Keratinocyte (primary cell): ENCODE measurements around the gene PRSS36. TPM values are rescaled to one million over a fixed set of nuclear protein-coding genes. Genes with fewer than 3 reads are reported as not detected.

Experiments
- DNase-seq: peaks from one replicate; pipeline ENCODE4 v3.0.0-alpha.2; 2011; ENCODE audit warnings: low read depth, missing footprints, low spot score
- FAIRE-seq: peaks from 2 replicates; lab custom pipeline; 2011; peaks lifted over from hg19 to GRCh38; lab: Jason Lieb, UNC
- H2AFZ ChIP-seq: 2 replicates; pipeline ENCODE4 v1.6.0; 2012; ENCODE audit warnings: low read length, control low read depth, inconsistent platforms; ENCODE audit not compliant: control insufficient read depth
- H3K27ac ChIP-seq: 2 replicates; pipeline ENCODE4 v1.5.1; 2011; ENCODE audit warnings: low read length; ENCODE audit not compliant: control insufficient read depth, insufficient read depth
- H3K27me3 ChIP-seq: 3 replicates; pipeline ENCODE4 v1.6.0; 2011; ENCODE audit warnings: low read length; ENCODE audit not compliant: control insufficient read depth, insufficient read depth; ENCODE audit errors: extremely low read depth
- H3K36me3 ChIP-seq, 2 experiments: 2 replicates in 1 of 2; 3 replicates in 1 of 2; pipeline ENCODE4 v1.5.1; 2011; ENCODE audit warnings: low read length in 2 of 2, mild to moderate bottlenecking in 1 of 2; ENCODE audit not compliant: control insufficient read depth in 2 of 2, insufficient read depth in 2 of 2; ENCODE audit errors: extremely low read depth in 1 of 2
- H3K4me1 ChIP-seq: 3 replicates; pipeline ENCODE4 v1.5.1; 2011; ENCODE audit warnings: low read length; ENCODE audit not compliant: control insufficient read depth, insufficient read depth; ENCODE audit errors: extremely low read depth
- H3K4me2 ChIP-seq: 3 replicates; pipeline ENCODE4 v1.6.0; 2011; ENCODE audit warnings: low read depth, low read length; ENCODE audit not compliant: control insufficient read depth, insufficient read depth; ENCODE audit errors: extremely low read depth
- H3K4me3 ChIP-seq, 3 experiments: fragments of 200-600 bp in 1 of 3; sonication (generic) in 1 of 3; 2 replicates in 2 of 3; 3 replicates in 1 of 3; pipeline ENCODE4 v1.5.1; 2011 to 2016; ENCODE audit warnings: low read length in 3 of 3, mild to moderate bottlenecking in 3 of 3, control low read depth in 2 of 3, inconsistent platforms in 1 of 3, low read depth in 1 of 3, mixed read lengths in 1 of 3, mixed run types in 1 of 3, moderate library complexity in 1 of 3; ENCODE audit not compliant: control insufficient read depth in 2 of 3, insufficient read depth in 2 of 3; ENCODE audit errors: extremely low read depth in 1 of 3
- H3K79me2 ChIP-seq: 2 replicates; pipeline ENCODE4 v1.6.0; 2012; ENCODE audit warnings: low read length; ENCODE audit not compliant: control insufficient read depth, insufficient read depth
- H3K9ac ChIP-seq: 3 replicates; pipeline ENCODE4 v1.6.0; 2011; ENCODE audit warnings: low read length; ENCODE audit not compliant: control insufficient read depth, insufficient read depth; ENCODE audit errors: extremely low read depth
- H3K9me1 ChIP-seq: 3 replicates; pipeline ENCODE4 v1.6.0; 2011; ENCODE audit warnings: low read length; ENCODE audit not compliant: control insufficient read depth, insufficient read depth; ENCODE audit errors: extremely low read depth
- H3K9me3 ChIP-seq: 2 replicates; pipeline ENCODE4 v1.5.1; 2012; ENCODE audit warnings: low read depth, low read length; ENCODE audit not compliant: control insufficient read depth
- H4K20me1 ChIP-seq: 3 replicates; pipeline ENCODE4 v1.6.0; 2011; ENCODE audit warnings: low read length; ENCODE audit not compliant: control insufficient read depth, insufficient read depth; ENCODE audit errors: extremely low read depth
- CTCF ChIP-seq, 3 experiments: IDR thresholded peaks in 1 of 3; conservative IDR thresholded peaks in 1 of 3; optimal IDR thresholded peaks in 1 of 3; 2 replicates in 2 of 3; 3 replicates in 1 of 3; pipeline versions ENCODE3 to v1.5.1; 2011; ENCODE audit warnings: low read length in 3 of 3, mild to moderate bottlenecking in 3 of 3, moderate library complexity in 2 of 3, control low read depth in 1 of 3, inconsistent platforms in 1 of 3; ENCODE audit not compliant: insufficient read depth in 2 of 3; ENCODE audit errors: extremely low read depth in 1 of 3
- EZH2 ChIP-seq: IDR thresholded peaks from one replicate; pipeline ENCODE4 v1.6.1; 2012; ENCODE audit warnings: inconsistent platforms, mild to moderate bottlenecking, low read length, moderate library complexity
- dilution Hi-C: fragments of 300-500 bp; cut with MboI; formaldehyde crosslinking; loops from one replicate; pipeline ENCODE4 v1.7.0; 2020; ENCODE audit warnings: low sequenced_read_pairs; ENCODE audit not compliant: extremely low pct_ligation_motif_present
- polyA plus RNA-seq, 5 experiments: library from polyadenylated mRNA; depleted of rRNA in 3 of 5; stranded (reverse) in 3 of 5; stranded (forward) in 1 of 5; unstranded in 1 of 5; fragments of >200 nt; gene quantifications; 1 replicate in 1 of 5; 2 replicates in 3 of 5; 3 replicates in 1 of 5; pipeline versions ENCODE4 v1.2.1 to v1.2.3, GENCODE V29; 2011 to 2012; ENCODE audit warnings: missing spikeins in 2 of 5, low read depth in 1 of 5, low replicate concordance in 1 of 5

PRSS36 gene
- polyA plus RNA-seq, 1 donor (not counting 4 experiments of a cell fraction or from before 2014, with no cell fraction given), result 0.43 TPM

- Histone ChIP-seq H3K27me3 (no peaks in the 10 kb centered on the region), H3K4me3 (no peak overlapping the region), H3K9ac (no peak overlapping the region), H3K9me1 (no peaks in the 10 kb centered on the region), H3K79me2 (peaks cover 28% of the 10 kb centered on the region), H3K4me1 (peaks cover 9% of the 10 kb centered on the region), H2AFZ (no peak overlapping the region), H3K36me3 (peaks cover 7 to 8% of the 10 kb centered on the region in 2 experiments), H3K4me2 (no peak overlapping the region), H3K27ac (no peak overlapping the region), H4K20me1 (no peaks in the 10 kb centered on the region), H3K9me3 (no peaks in the 10 kb centered on the region)
- dilution Hi-C loops, result no loop called here
- FAIRE-seq, result no peak
- TF ChIP-seq CTCF (optimal IDR thresholded peaks at IDR 0.05 in 1 of 3, IDR thresholded peaks at IDR 0.05 in 1 of 3, conservative IDR thresholded peaks at IDR 0.05 in 1 of 3; ENCODE audit: extremely low read depth in 1 of 3, insufficient read depth in 2 of 3, low read length in 3 of 3), result no peak
- no peak for TF ChIP-seq EZH2
- no peak for DNase-seq
Observed at GRCh38 chr16:31092330-31092729, 57.5 kb downstream of the PRSS36 start.

- Histone ChIP-seq H3K4me1 (peaks cover 12% of the 10 kb centered on the region), H3K4me2 (no peak overlapping the region), H3K79me2 (peaks cover 28% of the 10 kb centered on the region), H4K20me1 (no peaks in the 10 kb centered on the region), H3K27me3 (no peaks in the 10 kb centered on the region), H3K9me3 (no peaks in the 10 kb centered on the region), H3K9ac (no peak overlapping the region), H3K9me1 (no peaks in the 10 kb centered on the region), H3K27ac (no peak overlapping the region), H3K36me3 (peaks cover 7 to 10% of the 10 kb centered on the region in 2 experiments), H2AFZ (no peak overlapping the region), H3K4me3 (no peak overlapping the region)
- TF ChIP-seq EZH2, result no peak
- TF ChIP-seq CTCF (optimal IDR thresholded peaks at IDR 0.05 in 1 of 3, IDR thresholded peaks at IDR 0.05 in 1 of 3, conservative IDR thresholded peaks at IDR 0.05 in 1 of 3; ENCODE audit: extremely low read depth in 1 of 3, insufficient read depth in 2 of 3, low read length in 3 of 3), result no peak
- no peak for DNase-seq
- no peak for FAIRE-seq
- dilution Hi-C loops, result no loop called here
Observed at GRCh38 chr16:31090540-31090939, 59.3 kb downstream of the PRSS36 start.
